Ecto neural progenitor cell (in vitro differentiated cells): ENCODE data around the gene TLX1.

Source experiments
- DNase-seq: peaks from one replicate; pipeline ENCODE4 v3.0.0-alpha.2; 2018; ENCODE audit warnings: low spot score

TLX1 gene

GRCh38 chr10:101134299-101135127 lies 3.4 kb downstream of the TLX1 start:
- no peak for DNase-seq

- DNase-seq = no peak
These were observed 4.3 kb downstream of the TLX1 start for GRCh38 chr10:101135141-101136006.

GRCh38 chr10:101136007-101136707 lies 5.1 kb downstream of the TLX1 start:
- DNase-seq = no peak

- DNase-seq = no peak
These were observed 5.6 kb downstream of the TLX1 start for GRCh38 chr10:101136708-101137121.

- DNase-seq = no peak
These were observed 6.2 kb downstream of the TLX1 start for GRCh38 chr10:101137271-101137670.

- DNase-seq = no peak
These were observed 7.8 kb downstream of the TLX1 start for GRCh38 chr10:101138788-101139420.

- DNase-seq = peak; percentile 76
These were observed 8.4 kb downstream of the TLX1 start for GRCh38 chr10:101139421-101139911.

- peak; percentile 63 for DNase-seq
These were observed 9.2 kb downstream of the TLX1 start for GRCh38 chr10:101140084-101140949.

GRCh38 chr10:101140950-101141615 lies 10.0 kb downstream of the TLX1 start:
- DNase-seq = no peak

GRCh38 chr10:101141616-101142532 lies 10.8 kb downstream of the TLX1 start:
- peak; percentile 89 for DNase-seq

GRCh38 chr10:101142533-101143344 lies 11.6 kb downstream of the TLX1 start:
- no peak for DNase-seq

- no peak for DNase-seq
These were observed 12.2 kb downstream of the TLX1 start for GRCh38 chr10:101143345-101143630.

- no peak for DNase-seq
These were observed 13.0 kb downstream of the TLX1 start for GRCh38 chr10:101144053-101144452.

GRCh38 chr10:101145145-101145544 lies 14.0 kb downstream of the TLX1 start:
- no peak for DNase-seq

GRCh38 chr10:101145750-101146391 lies 14.8 kb downstream of the TLX1 start:
- DNase-seq = no peak

GRCh38 chr10:101146392-101147251 lies 15.5 kb downstream of the TLX1 start:
- no peak for DNase-seq

GRCh38 chr10:101151395-101151794 lies 20.3 kb downstream of the TLX1 start:
- no peak for DNase-seq
